ENCODE data around the gene HOXC10. TPM values are rescaled to one million over a fixed set of nuclear protein-coding genes. Genes with fewer than 3 reads are reported as not detected.

HOXC10 gene
- total and polyA plus RNA-seq, 12 donors = 0.34 to 4.5 (median 1.5) TPM; not detected in 3

DNA sequence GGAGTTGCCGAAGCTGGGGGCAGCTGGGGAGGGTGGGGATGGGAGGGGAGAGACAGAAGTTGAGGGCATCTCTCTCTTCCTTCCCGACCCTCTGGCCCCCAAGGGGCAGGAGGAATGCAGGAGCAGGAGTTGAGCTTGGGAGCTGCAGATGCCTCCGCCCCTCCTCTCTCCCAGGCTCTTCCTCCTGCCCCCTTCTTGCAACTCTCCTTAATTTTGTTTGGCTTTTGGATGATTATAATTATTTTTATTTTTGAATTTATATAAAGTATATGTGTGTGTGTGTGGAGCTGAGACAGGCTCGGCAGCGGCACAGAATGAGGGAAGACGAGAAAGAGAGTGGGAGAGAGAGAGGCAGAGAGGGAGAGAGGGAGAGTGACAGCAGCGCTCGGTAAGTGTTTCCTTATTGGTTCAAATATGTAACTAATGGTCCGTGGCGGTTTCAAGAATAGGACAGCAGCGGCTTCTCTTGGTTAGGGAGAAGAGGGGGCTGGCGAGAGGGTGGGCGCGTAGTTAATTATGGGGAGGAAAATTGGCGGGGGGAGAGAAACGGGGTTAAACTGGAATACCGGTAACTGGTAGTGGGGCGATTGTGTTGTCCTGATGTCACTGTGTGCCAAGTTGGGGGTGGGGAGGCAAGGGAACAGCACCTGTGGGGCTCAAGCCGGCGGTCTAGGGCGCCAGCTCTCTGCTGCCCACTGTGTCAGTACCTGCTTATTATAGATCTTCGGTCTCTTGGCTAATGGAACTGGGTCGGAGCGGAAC lies 32.3 kb downstream of the HOXC10 start:
- intact Hi-C loops (cut with DNase I) = no loop called here
- peak in 6 of 7 donors; percentile 44 to 85 (median 61) for DNase-seq
- Histone ChIP-seq H3K36me3 (replicated peaks in 1 of 2) (no peaks in the 10 kb centered on the region), H3K27ac (peak overlapping the region; percentile 49 to 96 (median 91)), H3K27me3 (no peaks in the 10 kb centered on the region), H3K4me1 (replicated peaks in 1 of 2) (peaks cover 11 to 15% of the 10 kb centered on the region in 2 donors), H3K4me3 (peak overlapping the region in 3 of 4 donors; percentile 46 to 73 (median 48)), H3K9me3 (replicated peaks in 1 of 3) (no peaks in the 10 kb centered on the region)
- WGBS, 4 donors = 1 to 2% (median 2%) methylated on average over 24 of the region's 24 CpGs
- TF ChIP-seq, protein P1, sequence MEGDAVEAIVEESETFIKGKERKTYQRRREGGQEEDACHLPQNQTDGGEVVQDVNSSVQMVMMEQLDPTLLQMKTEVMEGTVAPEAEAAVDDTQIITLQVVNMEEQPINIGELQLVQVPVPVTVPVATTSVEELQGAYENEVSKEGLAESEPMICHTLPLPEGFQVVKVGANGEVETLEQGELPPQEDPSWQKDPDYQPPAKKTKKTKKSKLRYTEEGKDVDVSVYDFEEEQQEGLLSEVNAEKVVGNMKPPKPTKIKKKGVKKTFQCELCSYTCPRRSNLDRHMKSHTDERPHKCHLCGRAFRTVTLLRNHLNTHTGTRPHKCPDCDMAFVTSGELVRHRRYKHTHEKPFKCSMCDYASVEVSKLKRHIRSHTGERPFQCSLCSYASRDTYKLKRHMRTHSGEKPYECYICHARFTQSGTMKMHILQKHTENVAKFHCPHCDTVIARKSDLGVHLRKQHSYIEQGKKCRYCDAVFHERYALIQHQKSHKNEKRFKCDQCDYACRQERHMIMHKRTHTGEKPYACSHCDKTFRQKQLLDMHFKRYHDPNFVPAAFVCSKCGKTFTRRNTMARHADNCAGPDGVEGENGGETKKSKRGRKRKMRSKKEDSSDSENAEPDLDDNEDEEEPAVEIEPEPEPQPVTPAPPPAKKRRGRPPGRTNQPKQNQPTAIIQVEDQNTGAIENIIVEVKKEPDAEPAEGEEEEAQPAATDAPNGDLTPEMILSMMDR (IDR thresholded peaks at IDR 0.05) = no peak
- no peak for TF ChIP-seq POLR2A (IDR thresholded peaks at IDR 0.05)

DNA sequence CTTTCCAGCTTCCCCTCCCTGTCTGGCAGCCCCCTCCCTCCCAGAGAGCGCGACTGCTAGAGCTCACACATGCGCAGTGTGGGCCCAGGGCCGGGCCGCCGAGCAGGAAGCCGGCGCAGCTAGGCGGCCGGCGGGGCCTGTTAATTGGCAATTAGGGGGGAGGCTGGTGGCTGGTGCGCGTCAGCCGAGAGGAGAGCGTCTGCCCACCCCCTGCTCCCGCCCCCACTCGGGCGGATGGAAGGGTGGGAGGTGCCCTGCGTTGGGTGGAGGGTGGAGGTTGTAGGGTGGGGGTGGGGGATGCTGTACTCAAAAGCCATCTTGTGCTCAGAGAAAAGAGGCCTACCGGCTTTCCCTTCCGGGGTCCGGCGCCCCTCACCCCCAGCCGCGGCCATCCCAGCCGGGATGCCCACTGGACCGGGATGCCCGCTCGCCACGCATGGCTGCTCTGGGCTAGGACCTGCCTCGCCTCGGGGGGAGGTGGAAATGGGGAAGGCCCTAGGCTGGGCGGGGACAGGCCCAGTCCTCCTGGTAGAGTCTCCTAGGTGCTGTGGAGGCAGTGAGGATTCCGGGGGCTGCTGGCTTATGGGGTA lies 33.0 kb downstream of the HOXC10 start:
- peak; percentile 71 to 94 (median 84) for DNase-seq
- Histone ChIP-seq H3K9me3 (replicated peaks in 1 of 3) (no peaks in the 10 kb centered on the region), H3K4me3 (peak overlapping the region in 3 of 4 donors; percentile 46 to 73 (median 48)), H3K27me3 (no peaks in the 10 kb centered on the region), H3K4me1 (replicated peaks in 1 of 2) (peaks cover 11 to 15% of the 10 kb centered on the region in 2 donors), H3K36me3 (replicated peaks in 1 of 2) (no peaks in the 10 kb centered on the region), H3K27ac (peak overlapping the region; percentile 49 to 96 (median 91))
- WGBS, 4 donors = 0 to 3% (median 2%) methylated on average over 23 to 34 of the region's 34 CpGs; no CpG with 5 or more reads in 1 of the 4 donors
- intact Hi-C loops (cut with DNase I) = no loop called here
- TF ChIP-seq POLR2A (IDR thresholded peaks at IDR 0.05) = peak; percentile 22 to 58
- TF ChIP-seq, protein P1 (IDR thresholded peaks at IDR 0.05) = no peak

DNA sequence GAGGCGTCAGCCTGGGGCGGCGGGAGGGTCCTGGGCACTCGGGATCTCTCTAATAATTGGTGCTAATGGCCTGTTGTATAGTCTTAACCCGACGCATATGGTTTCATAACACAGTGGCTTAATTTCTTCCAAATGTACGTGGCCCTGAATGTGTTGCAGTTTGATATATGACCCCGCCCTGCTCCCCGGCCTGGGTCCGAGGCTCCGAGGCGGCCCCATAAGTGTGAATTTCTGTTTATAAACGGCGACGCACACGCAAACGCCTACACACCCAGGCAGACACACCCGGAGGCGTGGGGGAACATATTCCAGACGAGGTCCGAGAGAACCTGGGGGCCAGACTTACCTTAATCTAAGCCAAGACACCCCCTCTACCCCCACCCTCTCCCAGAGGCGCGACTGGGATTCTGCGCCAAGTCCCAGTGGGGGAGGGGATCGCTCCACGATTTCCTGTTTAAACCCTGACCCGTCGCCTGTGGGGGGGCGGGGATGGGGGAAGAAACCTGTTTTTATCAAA lies 33.6 kb downstream of the HOXC10 start:
- no peaks in the 10 kb centered on the region for H3K27me3 ChIP-seq
- H3K27ac ChIP-seq = peak overlapping the region; percentile 49 to 96 (median 91)
- H3K4me3 ChIP-seq = peak overlapping the region in 2 of 4 donors; percentile 46 to 73
- H3K36me3 ChIP-seq (replicated peaks in 1 of 2) = no peaks in the 10 kb centered on the region
- DNase-seq = peak in 5 of 7 donors; percentile 24 to 85 (median 60)
- 25 to 39% (median 26%) methylated on average over 13 to 29 of the region's 29 CpGs for WGBS, 4 donors
- H3K4me1 ChIP-seq (replicated peaks in 1 of 2) = peaks cover 11 to 15% of the 10 kb centered on the region in 2 donors
- intact Hi-C loops (cut with DNase I) = no loop called here
- no peaks in the 10 kb centered on the region for H3K9me3 ChIP-seq (replicated peaks in 1 of 3)
- TF ChIP-seq POLR2A (IDR thresholded peaks at IDR 0.05) = no peak
- TF ChIP-seq, protein P1 (IDR thresholded peaks at IDR 0.05) = no peak

DNA sequence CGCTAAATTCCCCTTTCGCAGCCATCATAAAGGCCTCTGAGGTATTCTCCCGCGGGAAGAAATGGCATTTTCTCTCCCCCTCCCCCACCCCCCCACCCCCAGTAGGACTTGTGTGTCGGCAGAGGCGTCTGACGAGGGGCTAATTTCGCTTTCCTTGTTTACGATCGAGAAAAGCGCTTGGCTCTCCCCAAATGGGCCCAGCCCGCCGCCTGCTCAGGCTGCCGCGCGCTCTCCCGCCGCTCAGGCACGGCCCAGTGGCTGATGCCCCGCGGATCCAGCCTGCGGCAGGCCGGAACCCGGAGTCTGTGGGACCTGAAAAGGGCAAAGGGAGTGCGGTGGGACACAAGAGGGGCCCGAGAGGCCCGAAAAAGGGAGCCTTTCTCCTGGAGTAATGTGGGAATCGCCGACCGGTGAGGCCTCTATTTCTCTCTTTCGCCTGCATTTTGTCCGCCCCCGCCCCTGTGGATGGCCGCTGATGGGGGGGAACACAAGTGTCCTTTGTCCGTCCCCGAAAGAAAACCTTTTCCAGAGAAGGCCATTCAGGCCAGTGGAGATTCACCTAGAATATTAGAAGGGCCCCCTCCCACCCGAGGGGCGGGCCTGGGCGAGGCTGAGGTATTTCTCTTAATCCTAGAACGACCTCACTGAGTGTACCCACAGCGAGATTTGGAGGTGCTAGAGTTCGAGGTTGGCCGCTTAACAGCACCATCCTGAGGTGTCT lies 34.3 kb downstream of the HOXC10 start:
- intact Hi-C loops (cut with DNase I) = no loop called here
- TF ChIP-seq POLR2A (IDR thresholded peaks at IDR 0.05) = no peak
- TF ChIP-seq, protein P1 (IDR thresholded peaks at IDR 0.05) = no peak
- H3K4me3 ChIP-seq = peak overlapping the region in 2 of 4 donors; percentile 18 to 73
- no peaks in the 10 kb centered on the region for H3K9me3 ChIP-seq (replicated peaks in 1 of 3)
- H3K27me3 ChIP-seq = no peaks in the 10 kb centered on the region
- WGBS, 4 donors = 28 to 50% (median 35%) methylated on average over 21 to 43 of the region's 43 CpGs
- DNase-seq = no peak
- H3K36me3 ChIP-seq (replicated peaks in 1 of 2) = no peaks in the 10 kb centered on the region
- peaks cover 11 to 15% of the 10 kb centered on the region in 2 donors for H3K4me1 ChIP-seq (replicated peaks in 1 of 2)
- peak overlapping the region; percentile 25 to 96 (median 91) for H3K27ac ChIP-seq

Data from adrenal gland (tissue), 12 donors.